MM.1S (cell line): ENCODE measurements around the gene RTF1.

Experiments used
- CTCF ChIP-seq: fragments of 300-600 bp; sonication (generic); IDR thresholded peaks from 2 replicates; pipeline ENCODE4 v1.5.1; 2016; ENCODE audit warnings: antibody characterized with exemption, low read length, mixed read lengths
- EZH2phosphoT487 ChIP-seq: fragments of 300-600 bp; sonication (generic); IDR thresholded peaks from 2 replicates; pipeline ENCODE4 v1.6.1; 2018; ENCODE audit warnings: antibody characterized with exemption, low read length

GRCh38 chr15:41493205-41493901 lies 76.5 kb downstream of the RTF1 start, which contains the start of gene ITPKA:
- TF ChIP-seq CTCF: no peak
- TF ChIP-seq EZH2phosphoT487: no peak
